ENCODE data around the gene SLC2A4.
A peak's percentile ranks its signal among the peaks of the same experiment; 100 is the strongest.

The SLC2A4 gene

DNA sequence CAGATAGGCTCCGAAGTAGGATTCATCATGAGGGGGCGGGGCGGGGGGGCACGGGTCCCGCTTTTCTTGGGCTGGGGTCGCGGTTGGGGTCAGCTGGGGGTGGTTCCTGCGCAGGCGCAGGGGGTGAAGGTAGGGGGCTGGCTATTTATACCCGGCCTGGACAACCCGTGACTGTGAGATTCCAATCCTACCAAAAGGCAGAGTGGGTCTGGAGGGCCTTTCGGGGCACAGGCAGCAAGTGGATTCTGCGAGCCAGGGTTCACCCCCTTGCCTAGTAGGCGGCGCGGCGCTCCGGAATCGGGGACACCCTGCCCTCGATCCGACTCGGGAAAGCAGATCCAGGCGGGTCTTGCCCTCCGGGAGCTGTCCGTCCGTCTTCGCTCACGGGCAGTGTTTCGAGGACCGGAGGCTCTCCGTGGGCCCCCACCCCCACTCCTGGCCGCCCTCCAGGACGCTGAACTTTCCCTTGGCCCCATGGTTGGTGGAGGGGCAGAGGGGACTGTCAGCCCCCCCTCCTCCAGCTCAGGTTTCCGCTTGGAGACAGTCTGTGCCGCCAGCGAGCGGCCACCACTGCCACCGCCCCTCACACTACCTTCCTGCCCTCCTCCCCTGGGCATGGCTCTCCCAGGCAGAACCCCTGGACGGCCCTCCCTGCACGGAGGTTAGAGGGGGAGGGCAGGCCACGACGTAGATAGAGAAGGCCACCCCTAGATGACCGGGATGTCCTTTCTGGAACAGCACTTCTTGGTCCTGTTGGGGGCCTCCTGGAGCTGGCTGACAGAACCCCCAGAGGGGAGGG, 634 bp downstream of the SLC2A4 start:
- peak overlapping the region; percentile 68 for H3K27ac ChIP-seq
- TF ChIP-seq ZFX (IDR thresholded peaks at IDR 0.05) = no peak
- TF ChIP-seq, protein P1, sequence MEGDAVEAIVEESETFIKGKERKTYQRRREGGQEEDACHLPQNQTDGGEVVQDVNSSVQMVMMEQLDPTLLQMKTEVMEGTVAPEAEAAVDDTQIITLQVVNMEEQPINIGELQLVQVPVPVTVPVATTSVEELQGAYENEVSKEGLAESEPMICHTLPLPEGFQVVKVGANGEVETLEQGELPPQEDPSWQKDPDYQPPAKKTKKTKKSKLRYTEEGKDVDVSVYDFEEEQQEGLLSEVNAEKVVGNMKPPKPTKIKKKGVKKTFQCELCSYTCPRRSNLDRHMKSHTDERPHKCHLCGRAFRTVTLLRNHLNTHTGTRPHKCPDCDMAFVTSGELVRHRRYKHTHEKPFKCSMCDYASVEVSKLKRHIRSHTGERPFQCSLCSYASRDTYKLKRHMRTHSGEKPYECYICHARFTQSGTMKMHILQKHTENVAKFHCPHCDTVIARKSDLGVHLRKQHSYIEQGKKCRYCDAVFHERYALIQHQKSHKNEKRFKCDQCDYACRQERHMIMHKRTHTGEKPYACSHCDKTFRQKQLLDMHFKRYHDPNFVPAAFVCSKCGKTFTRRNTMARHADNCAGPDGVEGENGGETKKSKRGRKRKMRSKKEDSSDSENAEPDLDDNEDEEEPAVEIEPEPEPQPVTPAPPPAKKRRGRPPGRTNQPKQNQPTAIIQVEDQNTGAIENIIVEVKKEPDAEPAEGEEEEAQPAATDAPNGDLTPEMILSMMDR (conservative IDR thresholded peaks at IDR 0.05) = no peak

DNA sequence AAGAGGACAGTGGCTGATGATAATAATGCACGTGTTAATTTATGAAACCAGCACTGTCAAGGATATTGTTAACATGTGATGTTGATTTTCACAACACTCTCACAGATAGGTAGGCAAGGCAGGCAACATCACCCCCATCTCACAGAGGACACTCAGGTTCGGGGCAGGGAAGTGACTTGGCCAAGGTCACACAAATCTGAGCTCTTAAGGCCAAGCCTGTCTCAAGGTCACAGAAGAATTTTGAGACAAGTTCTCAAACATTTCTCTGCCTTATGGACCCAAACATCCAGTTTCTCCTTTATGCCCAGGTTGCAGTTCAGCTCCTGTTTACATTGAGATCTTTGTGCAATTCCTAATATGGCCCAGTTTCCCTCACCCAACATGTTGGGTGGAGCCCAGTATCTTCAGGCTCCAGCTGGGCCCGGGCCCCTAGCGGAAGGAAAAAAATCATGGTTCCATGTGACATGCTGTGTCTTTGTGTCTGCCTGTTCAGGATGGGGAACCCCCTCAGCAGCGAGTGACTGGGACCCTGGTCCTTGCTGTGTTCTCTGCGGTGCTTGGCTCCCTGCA, 1.3 kb downstream of the SLC2A4 start:
- H3K27ac ChIP-seq = no peak overlapping the region
- TF ChIP-seq, protein P1 (conservative IDR thresholded peaks at IDR 0.05) = no peak
- no peak for TF ChIP-seq ZFX (IDR thresholded peaks at IDR 0.05)

DNA sequence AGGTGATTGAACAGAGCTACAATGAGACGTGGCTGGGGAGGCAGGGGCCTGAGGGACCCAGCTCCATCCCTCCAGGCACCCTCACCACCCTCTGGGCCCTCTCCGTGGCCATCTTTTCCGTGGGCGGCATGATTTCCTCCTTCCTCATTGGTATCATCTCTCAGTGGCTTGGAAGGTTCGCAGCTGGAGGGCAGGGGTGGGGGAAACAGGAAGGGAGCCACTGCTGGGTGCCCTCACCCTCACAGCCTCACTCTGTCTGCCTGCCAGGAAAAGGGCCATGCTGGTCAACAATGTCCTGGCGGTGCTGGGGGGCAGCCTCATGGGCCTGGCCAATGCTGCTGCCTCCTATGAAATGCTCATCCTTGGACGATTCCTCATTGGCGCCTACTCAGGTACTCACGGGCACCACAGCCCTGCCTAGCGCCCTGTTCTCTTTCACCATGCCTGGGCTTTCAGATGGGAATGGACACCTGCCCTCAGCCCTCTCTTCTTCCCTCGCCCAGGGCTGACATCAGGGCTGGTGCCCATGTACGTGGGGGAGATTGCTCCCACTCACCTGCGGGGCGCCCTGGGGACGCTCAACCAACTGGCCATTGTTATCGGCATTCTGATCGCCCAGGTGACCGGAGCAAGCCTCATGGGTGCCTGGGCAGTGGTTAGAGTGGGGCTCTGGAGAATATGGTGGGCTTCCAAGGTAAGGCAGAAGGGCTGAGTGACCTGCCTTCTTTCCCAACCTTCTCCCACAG, 2.1 kb downstream of the SLC2A4 start:
- no peak for TF ChIP-seq ZFX (IDR thresholded peaks at IDR 0.05)
- TF ChIP-seq, protein P1 (conservative IDR thresholded peaks at IDR 0.05) = no peak
- no peak overlapping the region for H3K27ac ChIP-seq

DNA sequence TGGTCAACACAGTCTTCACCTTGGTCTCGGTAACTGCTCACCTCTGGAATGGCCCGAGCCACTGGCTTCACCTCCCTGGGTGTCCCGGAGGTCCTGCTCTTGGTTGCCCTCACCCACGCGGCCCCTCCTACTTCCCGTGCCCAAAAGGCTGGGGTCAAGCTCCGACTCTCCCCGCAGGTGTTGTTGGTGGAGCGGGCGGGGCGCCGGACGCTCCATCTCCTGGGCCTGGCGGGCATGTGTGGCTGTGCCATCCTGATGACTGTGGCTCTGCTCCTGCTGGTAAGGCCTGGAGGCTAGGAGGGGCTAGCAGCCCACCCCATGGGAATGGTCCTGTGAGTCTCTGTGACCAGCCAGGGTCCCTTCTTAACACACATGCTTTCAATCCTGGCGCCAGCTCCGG, 3.4 kb downstream of the SLC2A4 start:
- TF ChIP-seq, protein P1 (conservative IDR thresholded peaks at IDR 0.05) = no peak
- no peak for TF ChIP-seq ZFX (IDR thresholded peaks at IDR 0.05)
- no peak overlapping the region for H3K27ac ChIP-seq

DNA sequence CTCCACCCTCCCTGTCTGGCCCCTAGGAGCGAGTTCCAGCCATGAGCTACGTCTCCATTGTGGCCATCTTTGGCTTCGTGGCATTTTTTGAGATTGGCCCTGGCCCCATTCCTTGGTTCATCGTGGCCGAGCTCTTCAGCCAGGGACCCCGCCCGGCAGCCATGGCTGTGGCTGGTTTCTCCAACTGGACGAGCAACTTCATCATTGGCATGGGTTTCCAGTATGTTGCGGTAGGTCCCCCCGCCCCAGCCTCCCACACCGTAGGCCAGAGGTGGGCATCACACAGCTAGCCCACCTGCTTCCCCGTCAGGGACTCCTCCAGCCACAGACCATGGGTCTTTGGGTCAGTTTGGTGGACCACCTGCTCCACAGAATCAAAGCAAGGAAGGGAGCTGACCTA, 4.2 kb downstream of the SLC2A4 start:
- TF ChIP-seq ZFX (IDR thresholded peaks at IDR 0.05) = no peak
- TF ChIP-seq, protein P1 (conservative IDR thresholded peaks at IDR 0.05) = no peak

DNA sequence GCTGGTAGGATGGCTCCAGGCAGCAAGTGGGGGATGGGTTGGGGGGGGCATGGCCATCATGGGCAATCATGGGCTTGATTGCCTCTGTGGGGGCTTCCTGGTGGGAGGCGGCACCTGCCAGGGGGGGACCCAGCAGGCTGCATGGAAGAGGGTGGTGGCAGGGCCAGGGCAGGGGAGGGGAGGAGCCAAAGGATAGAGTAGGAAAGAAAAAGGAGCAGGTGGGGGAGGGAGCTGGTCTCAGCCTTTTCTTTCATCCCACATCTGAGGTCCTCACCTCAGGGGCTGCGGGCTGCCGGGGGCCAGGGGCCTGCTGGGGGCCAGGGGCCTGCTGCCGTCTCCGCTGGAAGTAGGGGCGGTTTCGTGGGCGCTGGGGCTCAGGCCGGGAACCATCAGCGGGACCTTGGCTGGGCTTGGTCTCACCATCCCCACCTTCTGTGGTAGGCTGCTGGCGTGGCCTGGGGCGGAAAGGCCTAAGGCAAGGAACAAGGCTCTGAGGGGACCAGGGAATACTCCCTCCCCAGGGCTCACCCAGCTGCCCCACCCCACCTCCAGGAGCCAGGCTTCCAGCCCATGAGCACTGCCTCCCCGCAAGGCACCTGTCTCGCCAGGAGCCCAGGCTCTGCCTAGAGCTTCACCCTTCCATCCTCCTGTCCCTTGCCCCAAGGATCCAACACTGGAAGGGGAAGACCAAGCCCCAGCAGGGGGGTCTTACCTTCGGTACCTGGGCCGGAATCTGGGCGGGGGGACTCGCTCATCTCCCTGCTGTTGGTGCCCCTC, 7.9 kb downstream of the SLC2A4 start:
- TF ChIP-seq, protein P1 (conservative IDR thresholded peaks at IDR 0.05) = no peak
- no peak for TF ChIP-seq ZFX (IDR thresholded peaks at IDR 0.05)

More for the DNA sequence above, 4.2 kb downstream of the SLC2A4 start:
- H3K27ac ChIP-seq = no peak overlapping the region

More for the DNA sequence above, 7.9 kb downstream of the SLC2A4 start:
- no peak overlapping the region for H3K27ac ChIP-seq
